Measurements from ENCODE around the gene BORCS5.

The BORCS5 gene

DNA sequence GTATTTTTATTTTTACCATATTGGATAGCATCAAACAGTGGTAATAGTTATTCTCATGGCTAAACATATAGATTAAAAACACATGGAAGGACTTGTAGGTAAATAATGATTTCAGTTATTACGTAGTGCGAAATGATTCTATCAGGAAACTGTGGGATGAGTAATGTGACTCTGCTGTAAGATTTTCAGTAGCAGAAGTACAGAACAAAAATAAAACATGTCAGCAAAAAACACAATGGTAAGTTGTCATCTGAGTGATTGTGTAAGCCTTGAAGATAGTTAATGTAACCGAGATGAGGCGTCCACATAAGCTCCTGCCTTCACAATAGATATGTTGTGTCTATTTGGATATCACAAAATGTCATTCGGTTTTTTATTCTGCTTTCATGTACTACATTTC lies 99.8 kb downstream of the BORCS5 start:
- H3K36me3 ChIP-seq (replicated peaks; ENCODE audit: insufficient read depth, low read length): no peaks in the 10 kb centered on the region
- DNase-seq: no peak
- no peaks in the 10 kb centered on the region for H3K9me2 ChIP-seq (replicated peaks; ENCODE audit: insufficient read depth, low read length)
- no peaks in the 10 kb centered on the region for H3K9me3 ChIP-seq (replicated peaks; ENCODE audit: insufficient read depth, low read length)
- H3K9ac ChIP-seq (ENCODE audit: low read length): no peak overlapping the region
- H2AFZ ChIP-seq (ENCODE audit: low read length): no peak overlapping the region
- no peak overlapping the region for H3K4me3 ChIP-seq (ENCODE audit: low read length)
- H4K20me1 ChIP-seq (ENCODE audit: insufficient read depth, low read length): no peaks in the 10 kb centered on the region
- no peaks in the 10 kb centered on the region for H3K79me2 ChIP-seq (ENCODE audit: low read length)
- H3K4me1 ChIP-seq (ENCODE audit: low read length): peaks cover 11% of the 10 kb centered on the region; the same call in 1 of the 2 replicates
- H3K4me2 ChIP-seq (ENCODE audit: low read depth, low read length): no peak overlapping the region
- no peak overlapping the region for H3K27ac ChIP-seq (ENCODE audit: low read length)
- no peaks in the 10 kb centered on the region for H3F3A ChIP-seq (ENCODE audit: insufficient read depth, low read length)
- no peaks in the 10 kb centered on the region for H3K27me3 ChIP-seq (replicated peaks; ENCODE audit: insufficient read depth, low read length)
- no peak for TF ChIP-seq EZH2phosphoT487 (IDR thresholded peaks at IDR 0.05; ENCODE audit: low read length)
- TF ChIP-seq CTCF (IDR thresholded peaks at IDR 0.05; ENCODE audit: low read length): no peak
- TF ChIP-seq EZH2 (optimal IDR thresholded peaks at IDR 0.05; ENCODE audit: low read depth, low read length): no peak

GRCh38 chr12:12460935-12461922 lies 104.4 kb downstream of the BORCS5 start:
- Histone ChIP-seq H3K79me2 (ENCODE audit: low read length) (no peaks in the 10 kb centered on the region), H3K36me3 (replicated peaks; ENCODE audit: insufficient read depth, low read length) (no peaks in the 10 kb centered on the region), H4K20me1 (ENCODE audit: insufficient read depth, low read length) (no peaks in the 10 kb centered on the region), H3K9ac (ENCODE audit: low read length) (no peak overlapping the region), H3K27ac (ENCODE audit: low read length) (no peak overlapping the region), H3K4me2 (ENCODE audit: low read depth, low read length) (no peak overlapping the region), H3K9me2 (replicated peaks; ENCODE audit: insufficient read depth, low read length) (no peaks in the 10 kb centered on the region), H3K4me3 (ENCODE audit: low read length) (no peak overlapping the region), H3F3A (ENCODE audit: insufficient read depth, low read length) (no peaks in the 10 kb centered on the region), H3K4me1 (ENCODE audit: low read length) (peaks cover 9% of the 10 kb centered on the region; the same call in 1 of the 2 replicates), H3K9me3 (replicated peaks; ENCODE audit: insufficient read depth, low read length) (no peaks in the 10 kb centered on the region), H3K27me3 (replicated peaks; ENCODE audit: insufficient read depth, low read length) (no peaks in the 10 kb centered on the region), H2AFZ (ENCODE audit: low read length) (no peak overlapping the region)
- DNase-seq: no peak
- TF ChIP-seq EZH2phosphoT487 (IDR thresholded peaks at IDR 0.05; ENCODE audit: low read length) (no peak), CTCF (IDR thresholded peaks at IDR 0.05; ENCODE audit: low read length) (no peak), EZH2 (optimal IDR thresholded peaks at IDR 0.05; ENCODE audit: low read depth, low read length) (no peak)

- Histone ChIP-seq H3K4me2 (ENCODE audit: low read depth, low read length) (no peak overlapping the region), H3K4me1 (ENCODE audit: low read length) (0 out of 2 replicates have a peak, but pooled peaks cover 2% of the 10 kb centered on the region), H3K79me2 (ENCODE audit: low read length) (no peaks in the 10 kb centered on the region), H3K9me2 (replicated peaks; ENCODE audit: insufficient read depth, low read length) (no peaks in the 10 kb centered on the region), H3F3A (ENCODE audit: insufficient read depth, low read length) (no peaks in the 10 kb centered on the region), H3K4me3 (ENCODE audit: low read length) (no peak overlapping the region), H3K9me3 (replicated peaks; ENCODE audit: insufficient read depth, low read length) (no peaks in the 10 kb centered on the region), H4K20me1 (ENCODE audit: insufficient read depth, low read length) (no peaks in the 10 kb centered on the region), H3K36me3 (replicated peaks; ENCODE audit: insufficient read depth, low read length) (no peaks in the 10 kb centered on the region), H2AFZ (ENCODE audit: low read length) (no peak overlapping the region), H3K27me3 (replicated peaks; ENCODE audit: insufficient read depth, low read length) (no peaks in the 10 kb centered on the region), H3K27ac (ENCODE audit: low read length) (no peak overlapping the region), H3K9ac (ENCODE audit: low read length) (no peak overlapping the region)
- no peak for TF ChIP-seq CTCF (IDR thresholded peaks at IDR 0.05; ENCODE audit: low read length)
- no peak for TF ChIP-seq EZH2phosphoT487 (IDR thresholded peaks at IDR 0.05; ENCODE audit: low read length)
- TF ChIP-seq EZH2 (optimal IDR thresholded peaks at IDR 0.05; ENCODE audit: low read depth, low read length): no peak
- no peak for DNase-seq
Measured at GRCh38 chr12:12461923-12462315, 105.0 kb downstream of the BORCS5 start.
